Body of pancreas (tissue), 4 donors: Measurements from ENCODE around the gene NMNAT1.

ENCODE experiments used
- POLR2A ChIP-seq, 3 donors: fragments of 450-650 bp; IDR thresholded peaks; one replicate each; pipeline ENCODE4 v1.6.1; 2016; ENCODE audit warnings: antibody characterized with exemption in 3 of 3, mild to moderate bottlenecking in 2 of 3
- TF ChIP-seq, protein P1 (sequence below), 7 experiments: fragments of 450-650 bp in 4 of 7; fragments of 200-600 bp in 3 of 7; sonication (generic) in 3 of 7; IDR thresholded peaks; one replicate each; pipeline ENCODE4 v1.5.1; 2016 to 2019; ENCODE audit warnings: antibody characterized with exemption in 7 of 7

DNA sequence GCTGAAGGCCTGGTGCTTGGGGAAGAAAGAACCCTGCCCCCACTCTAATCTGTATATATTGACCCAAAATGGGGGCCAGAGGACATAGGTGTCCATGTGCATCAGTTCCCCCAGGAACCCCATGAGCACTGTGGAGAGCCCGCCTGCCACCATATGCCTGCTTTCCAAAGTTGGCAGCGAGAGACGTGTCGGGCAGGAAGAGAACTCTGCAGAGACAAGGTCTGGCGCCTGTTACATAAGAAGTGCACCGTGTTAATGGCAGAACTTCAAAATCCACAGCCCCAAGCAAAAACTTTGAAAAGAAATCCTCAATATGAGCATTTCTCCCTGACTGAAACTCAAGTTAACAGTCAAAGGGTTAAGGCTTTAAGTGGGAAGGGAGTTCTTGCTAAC lies 41.2 kb upstream of the NMNAT1 start:
- TF ChIP-seq, protein P1, sequence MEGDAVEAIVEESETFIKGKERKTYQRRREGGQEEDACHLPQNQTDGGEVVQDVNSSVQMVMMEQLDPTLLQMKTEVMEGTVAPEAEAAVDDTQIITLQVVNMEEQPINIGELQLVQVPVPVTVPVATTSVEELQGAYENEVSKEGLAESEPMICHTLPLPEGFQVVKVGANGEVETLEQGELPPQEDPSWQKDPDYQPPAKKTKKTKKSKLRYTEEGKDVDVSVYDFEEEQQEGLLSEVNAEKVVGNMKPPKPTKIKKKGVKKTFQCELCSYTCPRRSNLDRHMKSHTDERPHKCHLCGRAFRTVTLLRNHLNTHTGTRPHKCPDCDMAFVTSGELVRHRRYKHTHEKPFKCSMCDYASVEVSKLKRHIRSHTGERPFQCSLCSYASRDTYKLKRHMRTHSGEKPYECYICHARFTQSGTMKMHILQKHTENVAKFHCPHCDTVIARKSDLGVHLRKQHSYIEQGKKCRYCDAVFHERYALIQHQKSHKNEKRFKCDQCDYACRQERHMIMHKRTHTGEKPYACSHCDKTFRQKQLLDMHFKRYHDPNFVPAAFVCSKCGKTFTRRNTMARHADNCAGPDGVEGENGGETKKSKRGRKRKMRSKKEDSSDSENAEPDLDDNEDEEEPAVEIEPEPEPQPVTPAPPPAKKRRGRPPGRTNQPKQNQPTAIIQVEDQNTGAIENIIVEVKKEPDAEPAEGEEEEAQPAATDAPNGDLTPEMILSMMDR (IDR thresholded peaks at IDR 0.05) = no peak
- no peak for TF ChIP-seq POLR2A (IDR thresholded peaks at IDR 0.05)
